Loucy (cell line): ENCODE data around the gene KDM4C.

Experiments
- H2AFZ ChIP-seq: fragments of 200-600 bp; sonication (generic); 2 replicates; pipeline ENCODE4 v1.6.0; 2016; ENCODE audit warnings: antibody characterized with exemption, mild to moderate bottlenecking, low read length, moderate library complexity
- H3F3A ChIP-seq: fragments of 200-600 bp; 2 replicates; pipeline ENCODE4 v1.6.0; 2016; ENCODE audit warnings: antibody characterized with exemption, low read depth, mild to moderate bottlenecking
- H3K27me3 ChIP-seq: fragments of 200-600 bp; sonication (generic); 2 replicates; pipeline ENCODE4 v1.6.1; 2014; ENCODE audit warnings: low read length, mild to moderate bottlenecking; ENCODE audit not compliant: insufficient read depth, poor library complexity, severe bottlenecking
- H3K36me3 ChIP-seq: fragments of 200-600 bp; sonication (generic); 2 replicates; pipeline ENCODE4 v1.6.1; 2016; ENCODE audit warnings: low read length; ENCODE audit not compliant: insufficient read depth
- H3K4me1 ChIP-seq: fragments of 200-600 bp; sonication (generic); 2 replicates; pipeline ENCODE4 v1.5.1; 2014; ENCODE audit warnings: low read length, mild to moderate bottlenecking; ENCODE audit not compliant: insufficient read depth, poor library complexity, severe bottlenecking
- H3K4me2 ChIP-seq: fragments of 200-600 bp; sonication (generic); 2 replicates; pipeline ENCODE4 v1.6.0; 2014; ENCODE audit warnings: antibody characterized with exemption, low read length, low read depth, mild to moderate bottlenecking; ENCODE audit not compliant: poor library complexity, severe bottlenecking
- H3K4me3 ChIP-seq: fragments of 200-600 bp; sonication (generic); 2 replicates; pipeline ENCODE4 v1.5.1; 2014; ENCODE audit warnings: low read length, mild to moderate bottlenecking, mixed read lengths; ENCODE audit not compliant: poor library complexity, severe bottlenecking
- H3K79me2 ChIP-seq: fragments of 200-600 bp; sonication (generic); 2 replicates; pipeline ENCODE4 v1.6.1; 2014; ENCODE audit warnings: low read length; ENCODE audit not compliant: insufficient read depth
- H3K9ac ChIP-seq: fragments of 200-600 bp; sonication (generic); 2 replicates; pipeline ENCODE4 v1.6.0; 2014; ENCODE audit warnings: mild to moderate bottlenecking, low read depth, low read length, moderate library complexity; ENCODE audit not compliant: poor library complexity, severe bottlenecking
- H3K9me2 ChIP-seq: fragments of 200-600 bp; sonication (generic); replicated peaks from 2 replicates; pipeline ENCODE4 v1.6.1; 2016; ENCODE audit warnings: low read depth, low read length, mixed read lengths
- H3K9me3 ChIP-seq: fragments of 200-600 bp; sonication (generic); 2 replicates; pipeline ENCODE4 v1.6.1; 2014; ENCODE audit warnings: mild to moderate bottlenecking, antibody characterized with exemption, low read length, low read depth; ENCODE audit not compliant: insufficient read depth
- H4K20me1 ChIP-seq: fragments of 200-600 bp; sonication (generic); 2 replicates; pipeline ENCODE4 v1.6.0; 2014; ENCODE audit warnings: antibody characterized with exemption, low read length, mild to moderate bottlenecking; ENCODE audit not compliant: insufficient read depth, poor library complexity, severe bottlenecking
- EZH2phosphoT487 ChIP-seq: fragments of 200-600 bp; IDR thresholded peaks from 2 replicates; pipeline ENCODE4 v1.6.1; 2018; ENCODE audit warnings: antibody characterized with exemption, mild to moderate bottlenecking, moderate library complexity, borderline replicate concordance
- TF ChIP-seq, protein P1 (sequence below): fragments of 200-600 bp; sonication (generic); conservative IDR thresholded peaks from 2 replicates; pipeline ENCODE4 v1.5.1; 2014; ENCODE audit warnings: mild to moderate bottlenecking, antibody characterized with exemption, low read length

The KDM4C gene

DNA sequence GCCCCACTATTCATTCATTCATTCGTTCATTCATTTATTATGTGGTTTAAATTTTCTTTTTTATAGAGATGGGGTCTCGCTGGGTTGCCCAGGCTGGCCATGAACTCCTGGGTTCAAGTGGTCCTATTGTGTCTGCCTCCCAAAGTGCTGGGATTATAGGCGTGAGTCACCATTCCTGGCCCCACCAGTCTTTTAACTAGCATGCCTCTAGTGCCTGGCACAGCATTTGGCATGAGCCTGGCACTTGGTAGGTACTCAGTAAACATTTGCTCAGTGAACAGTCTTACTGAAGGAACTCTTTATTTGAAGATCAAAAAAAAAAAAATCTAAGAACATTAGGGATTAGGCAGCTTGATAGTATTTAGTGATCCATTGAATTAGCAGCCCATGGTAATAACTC is 98.1 kb downstream of the KDM4C start:
- H3K4me1 ChIP-seq = no peaks in the 10 kb centered on the region
- no peak overlapping the region for H3K9ac ChIP-seq
- H3F3A ChIP-seq = no peaks in the 10 kb centered on the region
- no peaks in the 10 kb centered on the region for H3K79me2 ChIP-seq
- no peaks in the 10 kb centered on the region for H4K20me1 ChIP-seq
- no peaks in the 10 kb centered on the region for H3K9me2 ChIP-seq
- no peaks in the 10 kb centered on the region for H3K27me3 ChIP-seq
- TF ChIP-seq, protein P1, sequence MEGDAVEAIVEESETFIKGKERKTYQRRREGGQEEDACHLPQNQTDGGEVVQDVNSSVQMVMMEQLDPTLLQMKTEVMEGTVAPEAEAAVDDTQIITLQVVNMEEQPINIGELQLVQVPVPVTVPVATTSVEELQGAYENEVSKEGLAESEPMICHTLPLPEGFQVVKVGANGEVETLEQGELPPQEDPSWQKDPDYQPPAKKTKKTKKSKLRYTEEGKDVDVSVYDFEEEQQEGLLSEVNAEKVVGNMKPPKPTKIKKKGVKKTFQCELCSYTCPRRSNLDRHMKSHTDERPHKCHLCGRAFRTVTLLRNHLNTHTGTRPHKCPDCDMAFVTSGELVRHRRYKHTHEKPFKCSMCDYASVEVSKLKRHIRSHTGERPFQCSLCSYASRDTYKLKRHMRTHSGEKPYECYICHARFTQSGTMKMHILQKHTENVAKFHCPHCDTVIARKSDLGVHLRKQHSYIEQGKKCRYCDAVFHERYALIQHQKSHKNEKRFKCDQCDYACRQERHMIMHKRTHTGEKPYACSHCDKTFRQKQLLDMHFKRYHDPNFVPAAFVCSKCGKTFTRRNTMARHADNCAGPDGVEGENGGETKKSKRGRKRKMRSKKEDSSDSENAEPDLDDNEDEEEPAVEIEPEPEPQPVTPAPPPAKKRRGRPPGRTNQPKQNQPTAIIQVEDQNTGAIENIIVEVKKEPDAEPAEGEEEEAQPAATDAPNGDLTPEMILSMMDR = no peak
- TF ChIP-seq EZH2phosphoT487 = no peak
- H2AFZ ChIP-seq = no peak overlapping the region
- H3K36me3 ChIP-seq = peaks cover 19% of the 10 kb centered on the region; the same call in 1 of the 2 replicates
- H3K9me3 ChIP-seq = no peaks in the 10 kb centered on the region
- H3K4me2 ChIP-seq = no peak overlapping the region
- H3K4me3 ChIP-seq = no peak overlapping the region

DNA sequence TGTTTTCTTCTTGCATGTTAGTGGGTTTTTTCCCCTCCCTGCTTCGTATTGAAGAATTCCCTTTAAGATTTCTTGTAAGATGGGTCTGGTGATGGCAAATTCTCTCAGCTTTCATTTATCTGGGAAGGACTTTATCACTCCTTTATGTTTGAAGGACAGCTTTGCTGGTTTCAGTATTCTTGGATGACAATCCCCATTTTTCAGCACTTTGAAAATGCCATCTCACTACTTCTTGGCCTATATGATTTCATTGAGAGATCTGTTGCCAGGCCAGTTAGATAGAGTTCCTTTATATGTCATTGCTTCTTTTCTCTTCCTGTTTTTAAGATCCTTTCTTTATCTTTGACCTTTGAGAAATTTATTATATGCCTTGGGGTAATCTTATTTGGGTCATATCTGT is 106.3 kb downstream of the KDM4C start:
- H3K9me2 ChIP-seq = no peaks in the 10 kb centered on the region
- peaks cover 5% of the 10 kb centered on the region; the same call in 1 of the 2 replicates for H3K36me3 ChIP-seq

DNA sequence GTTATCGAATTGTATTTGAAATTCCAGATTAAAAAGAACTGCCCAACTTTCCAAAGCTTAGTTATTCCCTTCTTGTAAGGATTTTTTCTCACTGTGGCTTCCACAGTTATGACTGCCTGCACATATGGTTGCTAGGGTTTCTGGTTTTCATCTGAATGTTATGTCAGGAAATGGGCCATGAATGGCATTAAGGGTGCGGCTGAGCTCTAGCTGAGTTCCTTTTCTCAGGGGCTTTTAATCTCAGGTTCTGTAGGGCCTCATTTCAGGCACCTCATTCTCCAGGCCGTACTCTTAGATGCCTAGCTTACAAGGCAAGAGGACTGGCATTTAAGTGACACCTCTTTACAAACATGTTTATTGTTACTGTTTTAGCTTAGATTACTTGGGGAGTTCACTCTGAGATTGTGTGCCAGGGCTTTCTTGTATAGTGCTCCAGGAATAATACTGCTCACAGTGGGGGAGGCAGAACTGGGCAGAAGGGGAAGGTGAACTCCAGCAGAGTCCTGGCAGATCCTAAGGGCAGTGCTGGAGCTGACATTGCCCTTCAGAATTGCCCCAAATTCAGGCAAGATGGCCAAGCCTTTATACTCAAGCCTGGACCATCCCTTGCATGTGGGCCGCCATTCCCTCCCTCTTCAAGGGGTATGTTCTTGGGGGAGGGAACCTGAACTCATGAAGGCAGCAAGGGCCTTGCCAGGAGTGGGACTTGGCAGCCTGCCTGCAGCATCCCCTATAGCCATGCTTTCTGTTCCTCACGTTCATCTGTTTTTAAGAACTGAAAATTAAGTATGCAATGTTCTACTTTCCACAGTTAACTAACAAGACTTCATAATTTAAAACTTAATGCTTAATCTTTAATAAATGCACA is 111.5 kb downstream of the KDM4C start:
- Histone ChIP-seq H3K9me3 (0 out of 2 replicates have a peak, but pooled peaks cover under 1% of the 10 kb centered on the region), H3K36me3 (no peaks in the 10 kb centered on the region), H4K20me1 (no peaks in the 10 kb centered on the region), H2AFZ (no peak overlapping the region), H3K9ac (no peak overlapping the region), H3F3A (no peaks in the 10 kb centered on the region), H3K27me3 (no peaks in the 10 kb centered on the region), H3K4me2 (no peak overlapping the region), H3K4me1 (peaks cover 8% of the 10 kb centered on the region), H3K9me2 (no peaks in the 10 kb centered on the region), H3K4me3 (no peak overlapping the region), H3K79me2 (no peaks in the 10 kb centered on the region)
- TF ChIP-seq, protein P1 = no peak
- TF ChIP-seq EZH2phosphoT487 = no peak

More for the DNA sequence above, 106.3 kb downstream of the KDM4C start:
- Histone ChIP-seq H3K4me3 (no peak overlapping the region), H4K20me1 (no peaks in the 10 kb centered on the region), H3K9ac (no peak overlapping the region), H3K4me2 (no peak overlapping the region), H2AFZ (no peak overlapping the region), H3K79me2 (no peaks in the 10 kb centered on the region), H3F3A (no peaks in the 10 kb centered on the region), H3K4me1 (peaks cover 6% of the 10 kb centered on the region), H3K9me3 (peaks cover 8% of the 10 kb centered on the region; the same call in 1 of the 2 replicates), H3K27me3 (no peaks in the 10 kb centered on the region)
- TF ChIP-seq EZH2phosphoT487 = no peak
